HepG2 (cell line): ENCODE measurements around the gene DNAJC2. TPM values are rescaled to one million over a fixed set of nuclear protein-coding genes. Genes with fewer than 3 reads are reported as not detected.

Experiments
- AFF4 ChIP-seq: sonication (generic); formaldehyde crosslinking; IDR thresholded peaks from 2 replicates; pipeline ENCODE4 v1.4.0; 2020; ENCODE audit warnings: missing genetic modification reagents
- E2F2 ChIP-seq: sonication (generic); formaldehyde crosslinking; IDR thresholded peaks from 2 replicates; pipeline ENCODE4 v1.4.0; 2020; ENCODE audit warnings: missing genetic modification reagents, borderline replicate concordance
- GMEB1 ChIP-seq: sonication (generic); formaldehyde crosslinking; IDR thresholded peaks from 2 replicates; pipeline ENCODE4 v1.5.1; 2020; ENCODE audit warnings: missing genetic modification reagents, mild to moderate bottlenecking, borderline replicate concordance
- POGK ChIP-seq: sonication (generic); formaldehyde crosslinking; conservative IDR thresholded peaks from 2 replicates; pipeline ENCODE4 v1.8.0; 2022; ENCODE audit warnings: mild to moderate bottlenecking, moderate library complexity, missing genetic modification reagents
- POLR2AphosphoS5 ChIP-seq: IDR thresholded peaks from 2 replicates; pipeline ENCODE4 v1.6.1; 2012; ENCODE audit warnings: low read depth, low read length
- RCOR2 ChIP-seq: IDR thresholded peaks from 2 replicates; pipeline ENCODE4 v1.6.1; 2016; ENCODE audit warnings: missing biosample characterization, missing genetic modification reagents
- REST ChIP-seq, 2 experiments: IDR thresholded peaks; 2 replicates each; pipeline ENCODE4 v1.6.1; 2011 to 2012; ENCODE audit warnings: low read length in 2 of 2, borderline replicate concordance in 1 of 2, low read depth in 1 of 2, mild to moderate bottlenecking in 1 of 2, moderate library complexity in 1 of 2
- RFXAP ChIP-seq: sonication (generic); formaldehyde crosslinking; IDR thresholded peaks from 2 replicates; pipeline ENCODE4 v1.4.0; 2020; ENCODE audit warnings: missing genetic modification reagents, borderline replicate concordance
- UBTF ChIP-seq: sonication (generic); formaldehyde crosslinking; IDR thresholded peaks from 2 replicates; pipeline ENCODE4 v1.4.0; 2020; ENCODE audit warnings: mild to moderate bottlenecking, missing genetic modification reagents
- ZNF362 ChIP-seq: sonication (generic); formaldehyde crosslinking; IDR thresholded peaks from 2 replicates; pipeline ENCODE4 v1.4.0; 2020; ENCODE audit warnings: missing genetic modification reagents, mild to moderate bottlenecking, borderline replicate concordance
- polyA plus RNA-seq, 8 experiments: library from polyadenylated mRNA; depleted of rRNA in 3 of 8; stranded (reverse) in 7 of 8; unstranded in 1 of 8; fragments of >200 nt; fragmentation: Illumina TruSeq in 4 of 8; extraction: Trizol in 4 of 8; gene quantifications; 2 replicates each; pipeline versions ENCODE4 v1.2.1 to v1.2.3, GENCODE V29; 2011 to 2016; ENCODE audit warnings: low read depth in 4 of 8, missing spikeins in 1 of 8, mixed read lengths in 1 of 8; ENCODE audit not compliant: insufficient read depth in 1 of 8
- total RNA-seq, 5 experiments: library from RNA; depleted of rRNA; stranded (reverse); fragments of >200 nt; fragmentation: Illumina TruSeq; extraction: Trizol; gene quantifications; 2 replicates each; pipeline ENCODE4 v1.2.3, GENCODE V29; 2016; ENCODE audit warnings: low read depth in 1 of 5

The DNAJC2 gene
- total and polyA plus RNA-seq, 2 of the 13 experiments (the other 11 are each of a cell fraction or from before 2014, with no cell fraction given): 19.6 to 42.0 TPM

GRCh38 chr7:103344453-103345149, at the start of gene DNAJC2 (continued):
- TF ChIP-seq ZNF362 (CRISPR knock-in tag) (peak; percentile 32; the same call in 1 of the 2 replicates), POLR2AphosphoS5 (peak; percentile 82), REST (IDR thresholded peaks at IDR 0.05; ENCODE audit: borderline replicate concordance in 1 of 2, low read depth in 1 of 2, low read length in 2 of 2) (peak in 1 of 2 experiments; percentile 65; a peak in 2 of 4 replicates), UBTF (CRISPR knock-in tag) (peak; percentile 77), RCOR2 (CRISPR knock-in tag) (no peak), POGK (CRISPR knock-in tag) (peak; percentile 82; the same call in 1 of the 2 replicates), E2F2 (no peak), RFXAP (CRISPR knock-in tag) (peak; percentile 80), GMEB1 (CRISPR knock-in tag) (peak; percentile 81), AFF4 (CRISPR knock-in tag) (no peak)
